ENCODE measurements around the gene PLA2G2C. TPM values are rescaled to one million over a fixed set of nuclear protein-coding genes. Genes with fewer than 3 reads are reported as not detected.

PLA2G2C gene
- total RNA-seq, 4 donors from 2014 or later: not detected

GRCh38 chr1:20153000-20153418, 33.3 kb downstream of the PLA2G2C start:
- DNase-seq (ENCODE audit: low spot score): no peak
- TF ChIP-seq, protein P1, sequence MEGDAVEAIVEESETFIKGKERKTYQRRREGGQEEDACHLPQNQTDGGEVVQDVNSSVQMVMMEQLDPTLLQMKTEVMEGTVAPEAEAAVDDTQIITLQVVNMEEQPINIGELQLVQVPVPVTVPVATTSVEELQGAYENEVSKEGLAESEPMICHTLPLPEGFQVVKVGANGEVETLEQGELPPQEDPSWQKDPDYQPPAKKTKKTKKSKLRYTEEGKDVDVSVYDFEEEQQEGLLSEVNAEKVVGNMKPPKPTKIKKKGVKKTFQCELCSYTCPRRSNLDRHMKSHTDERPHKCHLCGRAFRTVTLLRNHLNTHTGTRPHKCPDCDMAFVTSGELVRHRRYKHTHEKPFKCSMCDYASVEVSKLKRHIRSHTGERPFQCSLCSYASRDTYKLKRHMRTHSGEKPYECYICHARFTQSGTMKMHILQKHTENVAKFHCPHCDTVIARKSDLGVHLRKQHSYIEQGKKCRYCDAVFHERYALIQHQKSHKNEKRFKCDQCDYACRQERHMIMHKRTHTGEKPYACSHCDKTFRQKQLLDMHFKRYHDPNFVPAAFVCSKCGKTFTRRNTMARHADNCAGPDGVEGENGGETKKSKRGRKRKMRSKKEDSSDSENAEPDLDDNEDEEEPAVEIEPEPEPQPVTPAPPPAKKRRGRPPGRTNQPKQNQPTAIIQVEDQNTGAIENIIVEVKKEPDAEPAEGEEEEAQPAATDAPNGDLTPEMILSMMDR (IDR thresholded peaks at IDR 0.05): no peak
- peak; percentile 31 for ATAC-seq (ENCODE audit: low FRiP score)

GRCh38 chr1:20152599-20152930, 33.8 kb downstream of the PLA2G2C start:
- DNase-seq (ENCODE audit: low spot score) (no peak), ATAC-seq (ENCODE audit: low FRiP score) (no peak)
- TF ChIP-seq, protein P1 (IDR thresholded peaks at IDR 0.05): no peak

GRCh38 chr1:20151906-20152598, 34.3 kb downstream of the PLA2G2C start:
- DNase-seq (ENCODE audit: low spot score) (peak; percentile 64), ATAC-seq (ENCODE audit: low FRiP score) (peak; percentile 73)

DNA sequence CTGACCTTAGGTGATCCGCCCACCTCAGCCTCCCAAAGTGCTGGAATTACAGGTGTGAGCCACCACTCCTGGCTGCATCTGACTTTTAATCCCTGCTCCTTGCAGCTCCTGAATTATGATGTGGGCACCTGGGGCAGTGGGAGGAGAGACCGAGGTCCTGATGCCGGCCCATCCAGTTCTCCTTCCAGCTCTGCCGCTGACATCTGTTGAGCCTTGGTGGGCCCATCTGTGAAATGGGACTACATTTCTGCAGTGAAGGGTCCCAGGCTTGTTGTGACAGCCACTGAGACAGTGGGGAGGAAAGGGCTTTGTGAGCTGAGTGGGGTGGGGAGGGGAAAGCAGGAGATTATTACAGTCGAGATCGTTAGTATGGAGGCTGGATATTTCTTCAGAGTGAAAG, 35.3 kb downstream of the PLA2G2C start:
- TF ChIP-seq, protein P1 (IDR thresholded peaks at IDR 0.05): no peak
- ATAC-seq (ENCODE audit: low FRiP score): no peak
- DNase-seq (ENCODE audit: low spot score): no peak

More at GRCh38 chr1:20151906-20152598, 34.3 kb downstream of the PLA2G2C start:
- TF ChIP-seq, protein P1 (IDR thresholded peaks at IDR 0.05): peak in 2 of 3 donors; percentile 83 to 91

DNA sequence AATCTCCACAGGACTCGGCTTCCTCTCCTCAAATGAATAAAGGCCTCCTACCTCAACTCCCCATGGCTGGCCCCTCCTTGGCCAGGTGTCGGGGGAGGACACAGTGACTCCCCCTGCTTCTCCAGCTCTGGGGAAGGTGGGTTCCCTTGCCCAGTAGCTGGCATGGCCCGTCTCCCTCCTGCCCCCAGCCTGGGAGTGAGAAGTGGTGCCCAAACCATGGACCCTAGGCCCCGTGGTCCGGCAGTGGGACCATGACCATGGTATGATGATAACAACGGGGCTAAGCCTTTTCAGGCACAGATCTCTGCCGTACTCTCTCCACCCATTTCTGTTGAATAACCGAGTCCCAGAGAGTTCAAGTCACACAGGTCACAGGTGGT, 36.0 kb downstream of the PLA2G2C start:
- TF ChIP-seq, protein P1 (IDR thresholded peaks at IDR 0.05): no peak
- DNase-seq (ENCODE audit: low spot score) (no peak), ATAC-seq (ENCODE audit: low FRiP score) (no peak)

DNA sequence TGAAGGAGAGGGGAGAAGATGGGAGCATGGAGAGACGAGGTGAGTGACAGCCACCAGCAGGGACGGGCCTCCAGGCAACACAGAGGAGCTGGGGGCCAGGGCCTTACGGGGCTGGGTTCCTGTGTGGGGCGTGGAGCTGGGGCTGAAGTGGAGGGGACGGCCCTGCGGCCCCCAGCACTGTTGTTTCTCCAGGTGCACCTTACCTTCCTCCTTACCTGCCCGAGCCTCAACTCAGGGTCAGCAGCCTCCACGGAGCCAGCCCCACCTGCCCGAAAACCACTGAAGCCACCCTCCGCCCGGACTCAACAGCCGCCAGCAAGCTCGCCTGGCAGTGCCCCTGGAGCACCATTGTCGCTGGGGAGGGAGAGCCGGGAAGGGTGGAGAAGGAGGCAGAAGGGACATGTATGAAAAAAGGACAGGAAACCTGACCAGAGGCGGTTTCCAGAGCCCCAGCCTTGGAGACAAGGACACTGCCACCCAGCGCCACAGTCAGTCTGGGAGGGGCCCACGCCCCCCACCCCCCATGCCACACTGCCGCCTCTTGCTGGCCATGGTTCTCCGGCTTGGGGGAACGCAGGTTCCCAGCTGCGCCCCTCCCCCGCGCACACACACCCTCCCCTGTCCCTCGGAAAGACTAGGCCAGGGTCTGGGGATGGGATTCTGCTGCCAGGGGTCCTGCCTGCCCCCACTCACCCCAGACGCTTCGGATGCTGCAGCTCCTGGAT, 36.6 kb downstream of the PLA2G2C start:
- DNase-seq (ENCODE audit: low spot score) (no peak), ATAC-seq (ENCODE audit: low FRiP score) (no peak)
- TF ChIP-seq, protein P1 (IDR thresholded peaks at IDR 0.05): no peak
